HK-2 (cell line): ENCODE results near the gene PPM1M.
"Not testable (repeated sequence)": the region's sequence is repeated elsewhere in the genome, so short reads cannot be mapped to it uniquely, and the experiment has no call there.

ENCODE experiments used
- DNase-seq: peaks from one replicate; pipeline ENCODE4 v3.0.0-alpha.2; 2018; ENCODE audit not compliant: unreplicated experiment

PPM1M gene

DNA sequence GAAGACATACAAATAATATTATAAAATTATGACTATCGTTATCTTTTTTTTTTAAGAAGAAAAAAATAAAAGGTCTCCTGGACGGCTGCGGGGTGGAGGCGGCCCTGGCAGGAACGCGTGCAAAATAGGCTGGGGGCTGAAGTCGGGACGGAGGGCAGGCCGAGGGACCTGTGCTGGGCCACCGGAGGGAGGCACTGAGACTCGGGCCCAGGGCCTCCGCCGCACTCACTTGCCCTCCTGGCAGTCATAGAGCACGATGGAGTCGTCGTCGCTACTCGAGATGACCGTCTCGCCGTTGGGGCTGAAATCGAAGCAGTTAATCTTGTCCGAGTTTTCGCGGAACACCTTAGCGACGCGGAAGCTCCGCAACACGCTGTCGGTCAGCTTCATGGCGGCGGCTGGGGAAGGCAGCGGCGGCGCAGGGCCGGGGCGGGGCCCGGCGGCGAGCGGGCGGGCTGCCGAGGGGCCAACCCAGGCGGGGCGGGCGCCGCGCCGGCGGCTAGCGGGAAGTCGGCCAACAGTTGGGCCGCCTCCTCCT is 32.5 kb downstream of the PPM1M start:
- no peak for DNase-seq

- DNase-seq = peak; percentile 95
These were observed 33.0 kb downstream of the PPM1M start, which contains the start of gene WDR82 for GRCh38 chr3:52278510-52279069. WDR82 (minus strand) TSS chr3:52278649; CDS start chr3:52278361, 288 bp downstream.

- DNase-seq = no peak
These were observed 34.0 kb downstream of the PPM1M start for GRCh38 chr3:52279596-52279995.

- DNase-seq = no peak
These were observed 34.5 kb downstream of the PPM1M start for GRCh38 chr3:52280050-52280461.

DNA sequence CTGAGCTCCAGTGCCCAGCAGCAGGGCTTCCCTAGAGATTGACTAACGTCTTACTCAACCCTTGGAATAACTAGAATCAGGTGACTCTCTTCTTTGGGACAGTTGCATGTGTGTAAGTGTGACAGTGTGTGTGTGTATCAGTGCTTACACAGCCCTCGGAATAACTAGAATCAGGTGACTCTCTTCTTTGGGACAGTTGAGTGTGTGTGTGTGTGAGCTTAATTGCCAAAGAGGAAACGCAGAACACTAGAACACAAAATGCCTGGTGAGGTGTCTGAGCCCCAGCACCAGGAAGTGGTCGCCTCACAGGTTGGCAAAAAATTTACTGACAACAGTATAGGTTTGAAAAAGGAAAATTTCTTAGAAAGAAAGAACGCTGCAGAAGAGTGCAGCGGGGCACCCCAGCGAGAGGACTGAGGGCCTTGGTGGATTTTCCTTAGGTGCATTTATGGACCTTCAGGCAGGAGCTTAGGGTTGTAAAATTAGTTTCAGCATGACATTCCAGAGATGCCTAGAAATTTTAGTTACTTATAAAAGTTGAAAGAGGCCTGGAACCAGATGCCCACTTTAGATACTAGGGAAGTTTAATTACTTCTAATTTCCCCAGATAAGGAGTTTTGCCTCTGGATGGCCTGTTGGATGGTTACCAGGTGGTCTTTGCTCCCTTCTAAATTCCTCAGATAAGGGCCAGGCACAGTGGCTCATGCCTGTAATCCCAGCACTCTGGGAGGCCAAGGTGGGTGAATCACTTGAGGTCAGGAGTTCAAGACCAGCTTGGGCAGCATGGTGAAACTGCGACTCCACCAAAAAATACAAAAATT is 36.6 kb downstream of the PPM1M start:
- DNase-seq = no peak

GRCh38 chr3:52283306-52283705 is 37.7 kb downstream of the PPM1M start:
- DNase-seq = no peak

- not testable (repeated sequence) for DNase-seq
These were observed 38.5 kb downstream of the PPM1M start for GRCh38 chr3:52284051-52284450.

- DNase-seq = no peak
These were observed 41.2 kb downstream of the PPM1M start for GRCh38 chr3:52286777-52287110.

- DNase-seq = no peak
These were observed 43.1 kb downstream of the PPM1M start for GRCh38 chr3:52288674-52289073.

DNA sequence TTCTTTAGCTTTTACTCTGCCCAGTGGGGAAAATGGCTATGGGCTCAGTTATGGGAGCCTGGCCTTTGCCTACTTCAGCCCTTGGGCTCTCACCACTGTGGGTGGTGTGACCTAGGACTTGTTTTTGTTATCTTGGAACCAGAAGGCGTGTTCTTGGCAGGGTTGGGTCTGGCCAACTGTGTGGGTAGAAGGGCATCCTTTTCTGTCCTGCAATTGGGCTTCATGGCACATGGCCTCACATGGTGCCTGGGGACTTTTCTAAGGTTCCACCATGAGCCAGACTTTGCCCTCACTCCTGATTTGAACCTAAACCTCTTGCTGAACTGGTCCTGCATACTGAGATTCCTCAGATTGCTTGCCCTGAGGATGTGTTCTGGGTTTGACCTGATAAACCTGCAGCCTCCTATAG is 43.8 kb downstream of the PPM1M start:
- DNase-seq = no peak

GRCh38 chr3:52289747-52290595 is 44.4 kb downstream of the PPM1M start:
- DNase-seq = no peak

- no peak for DNase-seq
These were observed 45.3 kb downstream of the PPM1M start for GRCh38 chr3:52290596-52291507.

- DNase-seq = no peak
These were observed 46.1 kb downstream of the PPM1M start for GRCh38 chr3:52291508-52292181.

GRCh38 chr3:52292247-52293065 is 46.9 kb downstream of the PPM1M start:
- DNase-seq = no peak

GRCh38 chr3:52293491-52294319 is 48.1 kb downstream of the PPM1M start:
- DNase-seq = no peak

- DNase-seq = no peak
These were observed 49.0 kb downstream of the PPM1M start for GRCh38 chr3:52294320-52295150.

GRCh38 chr3:52295671-52296208 is 50.2 kb downstream of the PPM1M start:
- DNase-seq = no peak
